ENCODE results near the gene MSMP. TPM values are rescaled to one million over a fixed set of nuclear protein-coding genes. Genes with fewer than 3 reads are reported as not detected.

Gene MSMP
- total RNA-seq, 1 experiment from 2014 or later = 2.1 TPM

DNA sequence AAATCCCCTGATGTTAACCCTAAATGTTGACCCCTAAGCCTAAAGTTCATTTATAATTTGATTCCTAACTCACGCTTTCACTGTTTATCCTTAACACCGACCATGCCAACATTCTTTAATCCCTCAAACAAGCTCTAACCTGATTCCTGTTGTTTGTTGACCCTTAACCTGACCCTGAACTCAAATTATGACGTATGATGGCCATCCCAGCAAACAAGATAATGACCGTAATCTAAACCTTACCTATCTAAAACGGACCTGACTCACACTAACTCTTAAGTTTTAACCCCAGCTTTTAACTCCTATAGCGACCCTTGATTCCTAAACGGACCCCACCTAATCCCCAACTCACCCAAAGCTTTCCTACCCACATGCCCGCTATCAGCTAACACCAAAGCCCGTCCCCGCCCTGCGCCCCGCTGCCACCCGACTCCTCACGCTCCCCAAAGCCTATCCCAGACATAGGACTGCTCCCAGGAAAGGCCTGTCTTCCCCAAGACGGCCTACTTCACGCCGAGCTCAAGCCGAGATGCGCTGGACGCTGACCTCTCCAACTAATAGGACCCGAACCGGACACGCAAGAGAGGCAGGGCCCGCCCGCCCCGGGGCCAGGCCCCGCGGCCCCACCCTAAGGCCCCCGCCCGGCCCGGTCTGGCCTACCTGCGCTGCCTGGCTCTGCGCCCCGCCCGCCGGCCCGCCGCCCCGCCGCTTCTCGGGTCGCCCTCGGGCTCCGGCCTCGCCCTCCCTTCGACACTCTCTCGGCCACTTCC is 22.5 kb downstream of the MSMP start:
- Mint-ChIP-seq H3K4me3 (peak overlapping the region; percentile 90), H3K4me1 (peaks cover 14% of the 10 kb centered on the region), H3K9me3 (no peaks in the 10 kb centered on the region), H3K36me3 (peaks cover 15% of the 10 kb centered on the region), H3K27me3 (ENCODE audit: low read depth) (no peaks in the 10 kb centered on the region), H3K27ac (peak overlapping the region; percentile 85)
- no peak for ATAC-seq
- TF ChIP-seq RELA (CRISPR knock-in tag; IDR thresholded peaks at IDR 0.05; ENCODE audit: borderline replicate concordance) = no peak
- no peak for TF ChIP-seq PRRX2 (CRISPR knock-in tag; IDR thresholded peaks at IDR 0.05)
- TF ChIP-seq OVOL2 (CRISPR knock-in tag; IDR thresholded peaks at IDR 0.05; ENCODE audit: borderline replicate concordance) = no peak
- TF ChIP-seq, protein P1, sequence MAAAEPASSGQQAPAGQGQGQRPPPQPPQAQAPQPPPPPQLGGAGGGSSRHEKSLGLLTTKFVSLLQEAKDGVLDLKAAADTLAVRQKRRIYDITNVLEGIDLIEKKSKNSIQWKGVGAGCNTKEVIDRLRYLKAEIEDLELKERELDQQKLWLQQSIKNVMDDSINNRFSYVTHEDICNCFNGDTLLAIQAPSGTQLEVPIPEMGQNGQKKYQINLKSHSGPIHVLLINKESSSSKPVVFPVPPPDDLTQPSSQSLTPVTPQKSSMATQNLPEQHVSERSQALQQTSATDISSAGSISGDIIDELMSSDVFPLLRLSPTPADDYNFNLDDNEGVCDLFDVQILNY (CRISPR knock-in tag; IDR thresholded peaks at IDR 0.05) = no peak
- TF ChIP-seq, protein P2, sequence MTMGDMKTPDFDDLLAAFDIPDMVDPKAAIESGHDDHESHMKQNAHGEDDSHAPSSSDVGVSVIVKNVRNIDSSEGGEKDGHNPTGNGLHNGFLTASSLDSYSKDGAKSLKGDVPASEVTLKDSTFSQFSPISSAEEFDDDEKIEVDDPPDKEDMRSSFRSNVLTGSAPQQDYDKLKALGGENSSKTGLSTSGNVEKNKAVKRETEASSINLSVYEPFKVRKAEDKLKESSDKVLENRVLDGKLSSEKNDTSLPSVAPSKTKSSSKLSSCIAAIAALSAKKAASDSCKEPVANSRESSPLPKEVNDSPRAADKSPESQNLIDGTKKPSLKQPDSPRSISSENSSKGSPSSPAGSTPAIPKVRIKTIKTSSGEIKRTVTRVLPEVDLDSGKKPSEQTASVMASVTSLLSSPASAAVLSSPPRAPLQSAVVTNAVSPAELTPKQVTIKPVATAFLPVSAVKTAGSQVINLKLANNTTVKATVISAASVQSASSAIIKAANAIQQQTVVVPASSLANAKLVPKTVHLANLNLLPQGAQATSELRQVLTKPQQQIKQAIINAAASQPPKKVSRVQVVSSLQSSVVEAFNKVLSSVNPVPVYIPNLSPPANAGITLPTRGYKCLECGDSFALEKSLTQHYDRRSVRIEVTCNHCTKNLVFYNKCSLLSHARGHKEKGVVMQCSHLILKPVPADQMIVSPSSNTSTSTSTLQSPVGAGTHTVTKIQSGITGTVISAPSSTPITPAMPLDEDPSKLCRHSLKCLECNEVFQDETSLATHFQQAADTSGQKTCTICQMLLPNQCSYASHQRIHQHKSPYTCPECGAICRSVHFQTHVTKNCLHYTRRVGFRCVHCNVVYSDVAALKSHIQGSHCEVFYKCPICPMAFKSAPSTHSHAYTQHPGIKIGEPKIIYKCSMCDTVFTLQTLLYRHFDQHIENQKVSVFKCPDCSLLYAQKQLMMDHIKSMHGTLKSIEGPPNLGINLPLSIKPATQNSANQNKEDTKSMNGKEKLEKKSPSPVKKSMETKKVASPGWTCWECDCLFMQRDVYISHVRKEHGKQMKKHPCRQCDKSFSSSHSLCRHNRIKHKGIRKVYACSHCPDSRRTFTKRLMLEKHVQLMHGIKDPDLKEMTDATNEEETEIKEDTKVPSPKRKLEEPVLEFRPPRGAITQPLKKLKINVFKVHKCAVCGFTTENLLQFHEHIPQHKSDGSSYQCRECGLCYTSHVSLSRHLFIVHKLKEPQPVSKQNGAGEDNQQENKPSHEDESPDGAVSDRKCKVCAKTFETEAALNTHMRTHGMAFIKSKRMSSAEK (CRISPR knock-in tag; IDR thresholded peaks at IDR 0.05; ENCODE audit: borderline replicate concordance) = no peak
- TF ChIP-seq, protein P3, sequence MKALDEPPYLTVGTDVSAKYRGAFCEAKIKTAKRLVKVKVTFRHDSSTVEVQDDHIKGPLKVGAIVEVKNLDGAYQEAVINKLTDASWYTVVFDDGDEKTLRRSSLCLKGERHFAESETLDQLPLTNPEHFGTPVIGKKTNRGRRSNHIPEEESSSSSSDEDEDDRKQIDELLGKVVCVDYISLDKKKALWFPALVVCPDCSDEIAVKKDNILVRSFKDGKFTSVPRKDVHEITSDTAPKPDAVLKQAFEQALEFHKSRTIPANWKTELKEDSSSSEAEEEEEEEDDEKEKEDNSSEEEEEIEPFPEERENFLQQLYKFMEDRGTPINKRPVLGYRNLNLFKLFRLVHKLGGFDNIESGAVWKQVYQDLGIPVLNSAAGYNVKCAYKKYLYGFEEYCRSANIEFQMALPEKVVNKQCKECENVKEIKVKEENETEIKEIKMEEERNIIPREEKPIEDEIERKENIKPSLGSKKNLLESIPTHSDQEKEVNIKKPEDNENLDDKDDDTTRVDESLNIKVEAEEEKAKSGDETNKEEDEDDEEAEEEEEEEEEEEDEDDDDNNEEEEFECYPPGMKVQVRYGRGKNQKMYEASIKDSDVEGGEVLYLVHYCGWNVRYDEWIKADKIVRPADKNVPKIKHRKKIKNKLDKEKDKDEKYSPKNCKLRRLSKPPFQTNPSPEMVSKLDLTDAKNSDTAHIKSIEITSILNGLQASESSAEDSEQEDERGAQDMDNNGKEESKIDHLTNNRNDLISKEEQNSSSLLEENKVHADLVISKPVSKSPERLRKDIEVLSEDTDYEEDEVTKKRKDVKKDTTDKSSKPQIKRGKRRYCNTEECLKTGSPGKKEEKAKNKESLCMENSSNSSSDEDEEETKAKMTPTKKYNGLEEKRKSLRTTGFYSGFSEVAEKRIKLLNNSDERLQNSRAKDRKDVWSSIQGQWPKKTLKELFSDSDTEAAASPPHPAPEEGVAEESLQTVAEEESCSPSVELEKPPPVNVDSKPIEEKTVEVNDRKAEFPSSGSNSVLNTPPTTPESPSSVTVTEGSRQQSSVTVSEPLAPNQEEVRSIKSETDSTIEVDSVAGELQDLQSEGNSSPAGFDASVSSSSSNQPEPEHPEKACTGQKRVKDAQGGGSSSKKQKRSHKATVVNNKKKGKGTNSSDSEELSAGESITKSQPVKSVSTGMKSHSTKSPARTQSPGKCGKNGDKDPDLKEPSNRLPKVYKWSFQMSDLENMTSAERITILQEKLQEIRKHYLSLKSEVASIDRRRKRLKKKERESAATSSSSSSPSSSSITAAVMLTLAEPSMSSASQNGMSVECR (CRISPR knock-in tag; IDR thresholded peaks at IDR 0.05; ENCODE audit: borderline replicate concordance) = no peak
- POLR2A ChIA-PET = interaction anchor here (0.6 to 2.6 kb wide), 17 partner anchors 9 to 663 kb away, joined by 3 to 13 read pairs (median 4); partner anchors contain the start of genes ARHGEF39, GBA2, RGP1 and TPM2
- CTCF ChIA-PET = interaction anchor here (0.8 to 8.3 kb wide), 22 partner anchors 14 to 832 kb away, joined by 3 to 103 read pairs (median 6); partner anchors contain the start of genes ARHGEF39, CCDC107, GBA2 and HINT2
- DNase-seq (ENCODE audit: low spot score) = no peak

DNA sequence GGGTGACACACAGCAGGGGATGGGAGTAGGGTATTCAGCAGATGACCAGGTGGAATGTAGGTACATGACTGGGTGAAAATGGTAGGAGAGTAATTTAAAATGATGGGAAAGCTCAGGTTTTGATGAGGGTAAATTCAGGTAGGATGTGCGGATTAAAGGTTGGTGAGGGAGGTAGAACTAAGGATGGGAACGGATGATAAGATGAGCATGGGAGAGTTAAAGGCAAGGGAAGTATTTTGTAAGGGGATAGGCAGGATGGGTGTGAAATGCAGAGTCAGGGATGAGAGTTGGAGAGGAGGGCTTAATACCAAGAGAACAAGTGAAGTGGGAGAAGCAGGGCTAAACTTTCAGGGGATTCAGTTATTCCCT is 23.6 kb downstream of the MSMP start:
- DNase-seq (ENCODE audit: low spot score) (no peak), ATAC-seq (no peak)
- CTCF ChIA-PET = interaction anchor here (0.6 to 8.3 kb wide), 15 partner anchors 17 to 215 kb away, joined by 3 to 103 read pairs (median 7); partner anchors contain the start of genes ARHGEF39, CCDC107, GBA2 and RGP1
- peak overlapping the region; percentile 22; the same call in 1 of the 2 replicates for H3K27ac Mint-ChIP-seq
- H3K27me3 Mint-ChIP-seq (ENCODE audit: low read depth) = no peaks in the 10 kb centered on the region
- peak overlapping the region; percentile 90 for H3K4me3 Mint-ChIP-seq
- no peaks in the 10 kb centered on the region for H3K9me3 Mint-ChIP-seq
- H3K36me3 Mint-ChIP-seq = peaks cover 11% of the 10 kb centered on the region
- POLR2A ChIA-PET = interaction anchor here (0.5 to 2.2 kb wide), 5 partner anchors 10 to 148 kb away, joined by 3 to 11 read pairs (median 4); partner anchors contain the start of gene TPM2
- H3K4me1 Mint-ChIP-seq = peaks cover 14% of the 10 kb centered on the region
- TF ChIP-seq SOX15 (CRISPR knock-in tag; IDR thresholded peaks at IDR 0.05) = no peak
- no peak for TF ChIP-seq IRF2 (CRISPR knock-in tag; IDR thresholded peaks at IDR 0.05; ENCODE audit: borderline replicate concordance, low read depth)
- TF ChIP-seq, protein P4, sequence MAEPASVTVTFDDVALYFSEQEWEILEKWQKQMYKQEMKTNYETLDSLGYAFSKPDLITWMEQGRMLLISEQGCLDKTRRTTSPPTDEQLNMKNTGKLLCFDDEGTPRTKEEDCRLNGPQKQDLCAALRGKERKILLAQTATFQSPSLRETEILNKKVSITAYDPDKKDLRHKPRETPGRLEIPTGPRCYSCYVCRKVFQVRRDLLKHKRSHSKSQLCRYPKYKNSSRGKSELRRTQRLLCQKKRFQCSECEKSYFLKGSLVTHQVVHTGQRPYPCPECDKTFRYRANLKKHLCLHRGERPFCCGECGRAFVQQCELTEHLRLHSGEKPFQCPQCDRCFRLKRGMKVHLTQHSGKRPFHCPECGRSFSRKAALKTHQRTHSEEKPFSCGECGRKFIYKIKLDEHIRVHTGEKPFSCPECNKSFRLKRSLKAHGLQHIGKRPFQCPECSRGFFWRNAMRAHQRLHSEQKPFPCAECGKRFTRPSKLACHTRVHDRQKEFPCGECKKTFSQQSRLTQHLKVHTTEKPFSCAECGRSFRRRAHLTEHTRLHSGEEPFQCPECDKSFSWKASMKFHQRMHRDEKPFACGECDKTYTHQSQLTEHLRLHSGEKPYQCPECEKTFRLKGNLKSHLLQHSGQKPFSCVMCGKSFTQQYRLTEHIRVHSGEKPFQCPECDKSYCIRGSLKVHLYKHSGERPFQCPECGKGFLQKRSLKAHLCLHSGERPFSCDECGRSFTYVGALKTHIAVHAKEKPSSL (CRISPR knock-in tag; conservative IDR thresholded peaks at IDR 0.05) = no peak
- TF ChIP-seq, protein P5, sequence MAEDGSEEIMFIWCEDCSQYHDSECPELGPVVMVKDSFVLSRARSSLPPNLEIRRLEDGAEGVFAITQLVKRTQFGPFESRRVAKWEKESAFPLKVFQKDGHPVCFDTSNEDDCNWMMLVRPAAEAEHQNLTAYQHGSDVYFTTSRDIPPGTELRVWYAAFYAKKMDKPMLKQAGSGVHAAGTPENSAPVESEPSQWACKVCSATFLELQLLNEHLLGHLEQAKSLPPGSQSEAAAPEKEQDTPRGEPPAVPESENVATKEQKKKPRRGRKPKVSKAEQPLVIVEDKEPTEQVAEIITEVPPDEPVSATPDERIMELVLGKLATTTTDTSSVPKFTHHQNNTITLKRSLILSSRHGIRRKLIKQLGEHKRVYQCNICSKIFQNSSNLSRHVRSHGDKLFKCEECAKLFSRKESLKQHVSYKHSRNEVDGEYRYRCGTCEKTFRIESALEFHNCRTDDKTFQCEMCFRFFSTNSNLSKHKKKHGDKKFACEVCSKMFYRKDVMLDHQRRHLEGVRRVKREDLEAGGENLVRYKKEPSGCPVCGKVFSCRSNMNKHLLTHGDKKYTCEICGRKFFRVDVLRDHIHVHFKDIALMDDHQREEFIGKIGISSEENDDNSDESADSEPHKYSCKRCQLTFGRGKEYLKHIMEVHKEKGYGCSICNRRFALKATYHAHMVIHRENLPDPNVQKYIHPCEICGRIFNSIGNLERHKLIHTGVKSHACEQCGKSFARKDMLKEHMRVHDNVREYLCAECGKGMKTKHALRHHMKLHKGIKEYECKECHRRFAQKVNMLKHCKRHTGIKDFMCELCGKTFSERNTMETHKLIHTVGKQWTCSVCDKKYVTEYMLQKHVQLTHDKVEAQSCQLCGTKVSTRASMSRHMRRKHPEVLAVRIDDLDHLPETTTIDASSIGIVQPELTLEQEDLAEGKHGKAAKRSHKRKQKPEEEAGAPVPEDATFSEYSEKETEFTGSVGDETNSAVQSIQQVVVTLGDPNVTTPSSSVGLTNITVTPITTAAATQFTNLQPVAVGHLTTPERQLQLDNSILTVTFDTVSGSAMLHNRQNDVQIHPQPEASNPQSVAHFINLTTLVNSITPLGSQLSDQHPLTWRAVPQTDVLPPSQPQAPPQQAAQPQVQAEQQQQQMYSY (CRISPR knock-in tag; IDR thresholded peaks at IDR 0.05) = no peak
- TF ChIP-seq, protein P6, sequence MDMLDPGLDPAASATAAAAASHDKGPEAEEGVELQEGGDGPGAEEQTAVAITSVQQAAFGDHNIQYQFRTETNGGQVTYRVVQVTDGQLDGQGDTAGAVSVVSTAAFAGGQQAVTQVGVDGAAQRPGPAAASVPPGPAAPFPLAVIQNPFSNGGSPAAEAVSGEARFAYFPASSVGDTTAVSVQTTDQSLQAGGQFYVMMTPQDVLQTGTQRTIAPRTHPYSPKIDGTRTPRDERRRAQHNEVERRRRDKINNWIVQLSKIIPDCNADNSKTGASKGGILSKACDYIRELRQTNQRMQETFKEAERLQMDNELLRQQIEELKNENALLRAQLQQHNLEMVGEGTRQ (CRISPR knock-in tag; IDR thresholded peaks at IDR 0.05) = no peak
- no peak for TF ChIP-seq ETV6 (CRISPR knock-in tag; IDR thresholded peaks at IDR 0.05)
- TF ChIP-seq TCF7 (CRISPR knock-in tag; IDR thresholded peaks at IDR 0.05; ENCODE audit: low read depth) = no peak
- TF ChIP-seq, protein P7, sequence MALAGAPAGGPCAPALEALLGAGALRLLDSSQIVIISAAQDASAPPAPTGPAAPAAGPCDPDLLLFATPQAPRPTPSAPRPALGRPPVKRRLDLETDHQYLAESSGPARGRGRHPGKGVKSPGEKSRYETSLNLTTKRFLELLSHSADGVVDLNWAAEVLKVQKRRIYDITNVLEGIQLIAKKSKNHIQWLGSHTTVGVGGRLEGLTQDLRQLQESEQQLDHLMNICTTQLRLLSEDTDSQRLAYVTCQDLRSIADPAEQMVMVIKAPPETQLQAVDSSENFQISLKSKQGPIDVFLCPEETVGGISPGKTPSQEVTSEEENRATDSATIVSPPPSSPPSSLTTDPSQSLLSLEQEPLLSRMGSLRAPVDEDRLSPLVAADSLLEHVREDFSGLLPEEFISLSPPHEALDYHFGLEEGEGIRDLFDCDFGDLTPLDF (CRISPR knock-in tag; IDR thresholded peaks at IDR 0.05) = no peak

All from WTC11 (cell line).